Stimulated activated CD8-positive, alpha-beta memory T cell treated with anti-CD3 and anti-CD28 coated beads, Interleukin-15, amount 100 ng/mL, for 48 hours (primary cell): ENCODE data around the gene KLHL25.

Experiments used
- DNase-seq, 2 donors: peaks; one replicate each; pipeline ENCODE4 v3.0.0-alpha.2; 2020; ENCODE audit warnings: low read depth in 2 of 2

The KLHL25 gene

GRCh38 chr15:85717212-85717611, 77.5 kb downstream of the KLHL25 start:
- DNase-seq = no peak

GRCh38 chr15:85716261-85716660, 78.5 kb downstream of the KLHL25 start:
- DNase-seq = no peak

GRCh38 chr15:85711580-85712192, 83.0 kb downstream of the KLHL25 start:
- DNase-seq = no peak

- no peak for DNase-seq
These were observed 84.3 kb downstream of the KLHL25 start for GRCh38 chr15:85710340-85710842.
